GM23338 (cell line): Measurements from ENCODE around the gene GRAMD1C. TPM values are rescaled to one million over a fixed set of nuclear protein-coding genes. Genes with fewer than 3 reads are reported as not detected.

ENCODE experiments used
- ATAC-seq: fragments of 200-7000 bp; cut with Tn5 transposase; 3 replicates; pipeline ENCODE4 v1.9.1; 2020
- DNase-seq: peaks from one replicate; pipeline ENCODE4 v3.0.0-alpha.2; 2015; ENCODE audit warnings: low spot score
- H2AFZ ChIP-seq: fragments of 200-600 bp; sonication (generic); 2 replicates; pipeline ENCODE4 v1.8.0; 2016; ENCODE audit warnings: antibody characterized with exemption, mild to moderate bottlenecking, moderate library complexity
- H3F3A ChIP-seq: fragments of 200-600 bp; sonication (generic); replicated peaks from 2 replicates; pipeline ENCODE4 v1.8.0; 2017; ENCODE audit warnings: antibody characterized with exemption, mixed run types, low read depth
- H3K27ac ChIP-seq: fragments of 200-600 bp; sonication (generic); 2 replicates; pipeline ENCODE4 v1.6.1; 2016; ENCODE audit warnings: low read depth
- H3K27me3 ChIP-seq: fragments of 200-600 bp; sonication (generic); 2 replicates; pipeline ENCODE4 v1.8.0; 2016; ENCODE audit warnings: mild to moderate bottlenecking, mixed run types, moderate library complexity; ENCODE audit not compliant: insufficient read depth
- H3K36me3 ChIP-seq: fragments of 200-600 bp; sonication (generic); 2 replicates; pipeline ENCODE4 v1.8.0; 2016; ENCODE audit warnings: mild to moderate bottlenecking; ENCODE audit not compliant: insufficient read depth
- H3K4me1 ChIP-seq: fragments of 200-600 bp; sonication (generic); 2 replicates; pipeline ENCODE4 v1.8.0; 2016; ENCODE audit warnings: mild to moderate bottlenecking, moderate library complexity; ENCODE audit not compliant: insufficient read depth
- H3K4me2 ChIP-seq: fragments of 200-600 bp; sonication (generic); 2 replicates; pipeline ENCODE4 v1.7.1; 2017; ENCODE audit warnings: mixed run types
- H3K4me3 ChIP-seq: fragments of 200-600 bp; sonication (generic); 2 replicates; pipeline ENCODE4 v1.6.1; 2016; ENCODE audit warnings: mixed run types
- H3K79me2 ChIP-seq: fragments of 200-600 bp; sonication (generic); replicated peaks from 2 replicates; pipeline ENCODE4 v1.8.0; 2017; ENCODE audit warnings: mild to moderate bottlenecking; ENCODE audit not compliant: insufficient read depth
- H3K9me2 ChIP-seq: fragments of 200-600 bp; sonication (generic); 2 replicates; pipeline ENCODE4 v1.8.0; 2017; ENCODE audit not compliant: insufficient read depth
- H4K20me1 ChIP-seq: fragments of 200-600 bp; sonication (generic); replicated peaks from 2 replicates; pipeline ENCODE4 v1.8.0; 2017; ENCODE audit warnings: mild to moderate bottlenecking; ENCODE audit not compliant: insufficient read depth
- H3K27ac Mint-ChIP-seq: 2 replicates; pipeline ENCODE4 v1.8.0; 2020; ENCODE audit warnings: inconsistent platforms, mild to moderate bottlenecking, moderate library complexity, mixed read lengths
- H3K27me3 Mint-ChIP-seq: 3 replicates; pipeline ENCODE4 v1.8.0; 2022; ENCODE audit warnings: low read depth, mild to moderate bottlenecking, moderate library complexity, mixed read lengths, inconsistent platforms; ENCODE audit not compliant: insufficient read depth, poor library complexity
- H3K36me3 Mint-ChIP-seq: 3 replicates; pipeline ENCODE4 v1.8.0; 2021; ENCODE audit warnings: low read depth, mild to moderate bottlenecking, inconsistent platforms, moderate library complexity, mixed read lengths
- H3K4me1 Mint-ChIP-seq: 3 replicates; pipeline ENCODE4 v1.8.0; 2020; ENCODE audit warnings: mild to moderate bottlenecking, inconsistent platforms, mixed read lengths
- H3K4me3 Mint-ChIP-seq: 3 replicates; pipeline ENCODE4 v1.8.0; 2021; ENCODE audit warnings: moderate library complexity, mild to moderate bottlenecking, inconsistent platforms, mixed read lengths
- H3K9me3 Mint-ChIP-seq: 3 replicates; pipeline ENCODE4 v1.8.0; 2020; ENCODE audit warnings: moderate library complexity, mild to moderate bottlenecking, inconsistent platforms, mixed read lengths
- CREB1 ChIP-seq: fragments of 250-450 bp; sonication (Bioruptor Pico); IDR thresholded peaks from 2 replicates; pipeline ENCODE4 v1.5.0; 2020; ENCODE audit warnings: low read depth, mild to moderate bottlenecking, moderate library complexity
- CTCF ChIP-seq, 2 experiments: fragments of 200-600 bp in 1 of 2; sonication (generic) in 1 of 2; conservative IDR thresholded peaks; 2 replicates each; pipeline versions ENCODE4 v1.5.1 to v1.6.1; 2016 to 2017; ENCODE audit warnings: antibody characterized with exemption in 2 of 2, low read depth in 2 of 2, mild to moderate bottlenecking in 2 of 2, moderate library complexity in 1 of 2
- ETS1 ChIP-seq: IDR thresholded peaks from 2 replicates; pipeline ENCODE4 v1.6.1; 2016; ENCODE audit warnings: antibody characterized with exemption
- EZH2 ChIP-seq: fragments of 200-600 bp; sonication (generic); IDR thresholded peaks from one replicate; pipeline ENCODE4 v1.8.0; 2017; ENCODE audit warnings: antibody characterized with exemption, mild to moderate bottlenecking, low read depth; ENCODE audit not compliant: unreplicated experiment
- EZH2phosphoT487 ChIP-seq: fragments of 200-600 bp; sonication (generic); IDR thresholded peaks from one replicate; pipeline ENCODE4 v1.8.1; 2018; ENCODE audit warnings: antibody characterized with exemption; ENCODE audit not compliant: unreplicated experiment
- JUNB ChIP-seq: IDR thresholded peaks from one replicate; pipeline ENCODE4 v1.6.1; 2016; ENCODE audit warnings: antibody characterized with exemption; ENCODE audit not compliant: unreplicated experiment
- NANOG ChIP-seq: IDR thresholded peaks from 2 replicates; pipeline ENCODE4 v1.6.1; 2016; ENCODE audit warnings: antibody characterized with exemption, borderline replicate concordance
- POLR2AphosphoS5 ChIP-seq: IDR thresholded peaks from 2 replicates; pipeline ENCODE4 v1.6.1; 2016; ENCODE audit warnings: antibody characterized with exemption, low read depth
- REST ChIP-seq: IDR thresholded peaks from one replicate; pipeline ENCODE4 v1.6.1; 2018; ENCODE audit warnings: antibody characterized with exemption; ENCODE audit not compliant: unreplicated experiment
- STAT1 ChIP-seq: IDR thresholded peaks from one replicate; pipeline ENCODE4 v1.6.1; 2016; ENCODE audit warnings: antibody characterized with exemption; ENCODE audit not compliant: unreplicated experiment
- ZNF114 ChIP-seq: fragments of 250-450 bp; sonication (Bioruptor Pico); IDR thresholded peaks from 2 replicates; pipeline ENCODE4 v1.5.0; 2020; ENCODE audit warnings: mild to moderate bottlenecking, moderate library complexity
- ZNF331 ChIP-seq: fragments of 250-450 bp; sonication (Bioruptor Pico); IDR thresholded peaks from 2 replicates; pipeline ENCODE4 v1.5.0; 2020; ENCODE audit warnings: low read depth, mild to moderate bottlenecking, moderate library complexity
- ZNF462 ChIP-seq: fragments of 250-450 bp; sonication (Bioruptor Pico); IDR thresholded peaks from 2 replicates; pipeline ENCODE4 v1.5.0; 2020; ENCODE audit warnings: mild to moderate bottlenecking, moderate library complexity
- polyA plus RNA-seq: library from polyadenylated mRNA; unstranded; fragments of >200 nt; fragmentation: Nextera tagmentation; extraction: Ambion mirVana; gene quantifications from 2 replicates; pipeline ENCODE4 v1.2.1, GENCODE V29; 2016
- total RNA-seq: library from RNA; depleted of rRNA; stranded (reverse); fragments of >200 nt; shearing (Covaris generic); gene quantifications from 2 replicates; pipeline ENCODE4 v1.2.3, GENCODE V29; 2014

GRAMD1C gene
- total and polyA plus RNA-seq, 2 experiments from 2014 or later = 3.3 to 3.6 TPM

- Histone ChIP-seq H4K20me1 (no peaks in the 10 kb centered on the region), H2AFZ (no peak overlapping the region), H3K36me3 (no peaks in the 10 kb centered on the region), H3K4me2 (no peak overlapping the region), H3K27me3 (no peaks in the 10 kb centered on the region), H3K4me1 (no peaks in the 10 kb centered on the region), H3K27ac (no peak overlapping the region), H3K9me2 (0 out of 2 replicates have a peak, but pooled peaks cover 3% of the 10 kb centered on the region), H3K79me2 (no peaks in the 10 kb centered on the region), H3F3A (no peaks in the 10 kb centered on the region), H3K4me3 (no peak overlapping the region)
- TF ChIP-seq EZH2 = no peak
- no peak for TF ChIP-seq POLR2AphosphoS5
- TF ChIP-seq ETS1 = no peak
- TF ChIP-seq JUNB = no peak
- no peak for TF ChIP-seq EZH2phosphoT487
- no peak for TF ChIP-seq STAT1
- TF ChIP-seq NANOG = no peak
- no peak for TF ChIP-seq REST
- TF ChIP-seq ZNF114 (CRISPR knock-in tag) = no peak
- no peak for TF ChIP-seq CREB1 (CRISPR knock-in tag)
- no peak for TF ChIP-seq ZNF462 (CRISPR knock-in tag)
- TF ChIP-seq ZNF331 = no peak
- TF ChIP-seq CTCF (conservative IDR thresholded peaks at IDR 0.05; ENCODE audit: low read depth in 2 of 2) = no peak
- H3K27ac Mint-ChIP-seq = no peak overlapping the region
- H3K4me1 Mint-ChIP-seq = no peaks in the 10 kb centered on the region; the same call in 1 of the 3 replicates
- no peak overlapping the region for H3K4me3 Mint-ChIP-seq
- H3K36me3 Mint-ChIP-seq = no peaks in the 10 kb centered on the region
- peaks cover 3% of the 10 kb centered on the region for H3K27me3 Mint-ChIP-seq
- H3K9me3 Mint-ChIP-seq = no peaks in the 10 kb centered on the region
- no peak for ATAC-seq
- DNase-seq = no peak
Observed at GRCh38 chr3:113878403-113878802, 39.8 kb downstream of the GRAMD1C start.
